ENCODE measurements around the gene KLHL18.
"Not testable (repeated sequence)": the region's sequence is repeated elsewhere in the genome, so short reads cannot be mapped to it uniquely, and the experiment has no call there.

KLHL18 gene

DNA sequence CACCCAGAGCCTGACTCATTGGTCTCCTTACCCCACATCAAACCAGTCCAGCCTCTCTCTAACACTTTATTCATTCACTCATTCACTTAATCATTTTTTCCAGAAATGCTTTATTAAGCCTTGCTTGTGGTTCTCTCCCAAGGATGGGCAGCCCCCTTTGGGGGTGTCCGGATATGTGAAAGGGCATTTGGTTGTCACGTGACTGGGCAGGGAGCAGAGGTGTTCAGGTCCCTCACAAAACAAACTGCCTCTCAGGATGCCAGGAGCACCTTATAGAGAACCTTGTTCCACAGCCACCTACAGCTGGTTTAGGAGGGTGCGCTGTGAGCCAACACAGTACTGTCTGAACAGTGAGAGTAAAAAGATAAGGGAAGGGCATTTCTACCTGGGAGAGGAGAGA, 72.3 kb downstream of the KLHL18 start:
- no peak for DNase-seq (ENCODE audit: low spot score)
- no peak for TF ChIP-seq CTCF (IDR thresholded peaks at IDR 0.05; ENCODE audit: extremely low read depth, missing control alignments)

DNA sequence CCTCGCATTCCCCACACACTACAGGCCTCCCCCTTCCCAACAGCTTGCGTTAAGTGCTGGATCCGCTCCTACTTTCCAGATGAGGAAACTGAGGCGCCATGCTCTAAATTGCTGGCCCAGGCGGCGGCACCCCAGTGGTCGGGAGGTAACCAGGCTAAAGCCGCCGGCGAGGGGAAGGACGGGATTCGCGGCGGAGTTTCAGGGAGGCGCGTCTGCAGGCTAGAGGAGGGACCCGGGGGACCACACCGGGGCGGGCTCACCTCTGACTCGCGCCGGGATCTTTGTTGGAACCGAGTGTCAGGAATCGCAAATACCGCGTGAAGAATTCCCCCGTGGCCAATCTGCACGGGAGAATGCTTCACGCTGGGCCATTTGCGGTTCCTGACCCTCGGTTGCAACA, 73.5 kb downstream of the KLHL18 start:
- no peak for TF ChIP-seq CTCF (IDR thresholded peaks at IDR 0.05; ENCODE audit: extremely low read depth, missing control alignments)
- no peak for DNase-seq (ENCODE audit: low spot score)

- no peak for DNase-seq (ENCODE audit: low spot score)
- no peak for TF ChIP-seq CTCF (IDR thresholded peaks at IDR 0.05; ENCODE audit: extremely low read depth, missing control alignments)
Observed at GRCh38 chr3:47359323-47359722, 76.6 kb downstream of the KLHL18 start.

GRCh38 chr3:47360110-47360517, 77.4 kb downstream of the KLHL18 start:
- not testable (repeated sequence) for DNase-seq (ENCODE audit: low spot score)

- no peak for DNase-seq (ENCODE audit: low spot score)
- TF ChIP-seq CTCF (IDR thresholded peaks at IDR 0.05; ENCODE audit: extremely low read depth, missing control alignments), result no peak
Observed at GRCh38 chr3:47362701-47363100, 80.0 kb downstream of the KLHL18 start.

GRCh38 chr3:47365213-47366153, 82.7 kb downstream of the KLHL18 start:
- TF ChIP-seq CTCF (IDR thresholded peaks at IDR 0.05; ENCODE audit: extremely low read depth, missing control alignments), result no peak
- DNase-seq (ENCODE audit: low spot score), result no peak

GRCh38 chr3:47366833-47367232, 84.1 kb downstream of the KLHL18 start:
- no peak for DNase-seq (ENCODE audit: low spot score)
- TF ChIP-seq CTCF (IDR thresholded peaks at IDR 0.05; ENCODE audit: extremely low read depth, missing control alignments), result no peak

GRCh38 chr3:47367631-47368030, 84.9 kb downstream of the KLHL18 start:
- TF ChIP-seq CTCF (IDR thresholded peaks at IDR 0.05; ENCODE audit: extremely low read depth, missing control alignments), result no peak
- no peak for DNase-seq (ENCODE audit: low spot score)

DNA sequence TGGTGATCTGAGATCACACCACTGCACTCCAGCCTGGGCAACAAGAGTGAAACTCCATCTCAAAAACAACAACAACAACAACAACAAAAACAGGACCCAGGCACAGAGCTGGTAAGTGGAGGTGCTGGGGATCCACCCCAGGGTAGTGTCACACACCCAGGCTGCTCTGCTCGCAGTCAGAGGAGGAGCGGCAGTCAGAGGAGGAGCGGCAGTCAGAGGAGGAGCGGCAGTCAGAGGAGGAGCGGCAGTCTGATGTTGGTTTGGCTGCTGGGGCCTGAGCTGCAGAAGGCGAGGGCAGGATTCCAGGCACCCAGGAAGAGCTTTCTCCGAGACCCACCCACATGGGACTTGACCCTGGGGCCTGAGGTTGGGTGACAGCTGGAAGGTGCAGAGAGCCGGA, 87.3 kb downstream of the KLHL18 start:
- DNase-seq (ENCODE audit: low spot score), result not testable (repeated sequence)
